Activated naive CD4-positive, alpha-beta T cell treated with anti-CD3 and anti-CD28 coated beads, Interleukin-2, amount 10 ng/mL, durations not matched to agents 7 days and 5 days (primary cell): ENCODE data around the gene ZSCAN10.

Experiments
- CTCF ChIA-PET: fragments of 350-600 bp; sonication (Branson Sonifier 250); formaldehyde crosslinking; loops from one replicate; lab custom pipeline; 2021; ENCODE audit warnings: antibody characterized with exemption; lab: Charles Lee
- DNase-seq: peaks from one replicate; pipeline ENCODE4 v3.0.0-alpha.2; 2020
- H3K27ac Mint-ChIP-seq: one replicate; pipeline ENCODE4 v1.8.0; 2021; ENCODE audit warnings: mild to moderate bottlenecking, moderate library complexity, mixed read lengths
- H3K27me3 Mint-ChIP-seq: one replicate; pipeline ENCODE4 v1.8.0; 2021; ENCODE audit warnings: mild to moderate bottlenecking, mixed read lengths
- H3K36me3 Mint-ChIP-seq: one replicate; pipeline ENCODE4 v1.8.0; 2021; ENCODE audit warnings: mixed read lengths
- H3K4me1 Mint-ChIP-seq: one replicate; pipeline ENCODE4 v1.8.0; 2021; ENCODE audit warnings: mixed read lengths
- H3K4me3 Mint-ChIP-seq: one replicate; pipeline ENCODE4 v1.8.0; 2021; ENCODE audit warnings: mild to moderate bottlenecking, moderate library complexity, mixed read lengths
- H3K9me3 Mint-ChIP-seq: one replicate; pipeline ENCODE4 v1.8.0; 2021; ENCODE audit warnings: mixed read lengths

Gene ZSCAN10

DNA sequence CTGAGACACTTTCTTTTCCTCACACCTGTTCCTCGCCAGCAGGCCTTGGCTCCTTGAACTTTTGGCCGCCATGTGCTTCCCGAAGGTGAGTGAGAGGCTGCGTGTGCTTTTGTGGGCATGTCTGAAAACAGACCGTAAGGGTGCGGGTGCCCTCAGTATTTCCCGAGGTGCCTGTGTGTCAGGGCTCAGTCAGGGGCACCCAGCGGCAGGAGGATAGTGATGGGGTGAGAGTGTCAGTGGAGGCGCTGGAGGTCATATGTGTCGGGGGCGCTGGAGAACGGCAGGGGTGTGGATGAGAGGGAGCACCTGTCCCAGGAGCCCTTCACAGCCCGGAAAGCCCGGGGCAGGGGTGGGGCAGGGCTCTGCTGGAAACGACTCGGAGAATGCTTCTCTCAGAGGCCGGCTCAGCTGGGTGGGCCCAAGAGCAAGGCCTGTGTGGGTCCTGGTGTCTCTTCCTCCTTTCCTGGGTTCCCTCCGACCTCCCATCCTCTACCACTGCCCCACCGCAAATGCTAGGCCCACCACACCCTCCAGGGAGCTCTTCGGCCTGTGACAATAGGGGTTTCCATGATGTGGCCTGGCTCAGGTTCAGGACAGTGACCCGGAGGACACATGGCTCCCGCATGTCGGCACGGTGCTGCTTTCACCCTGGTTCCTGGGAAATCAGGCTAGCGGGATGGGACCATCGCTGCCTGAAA, 33.2 kb downstream of the ZSCAN10 start:
- H3K4me1 Mint-ChIP-seq: peaks cover 79% of the 10 kb centered on the region
- H3K4me3 Mint-ChIP-seq: peak overlapping the region; percentile 95
- CTCF ChIA-PET: interaction anchor here (1.2 to 7.0 kb wide), 5 partner anchors 9 to 64 kb away, joined by 3 to 67 read pairs (median 7); partner anchors contain the start of gene ZSCAN10
- peaks cover 49% of the 10 kb centered on the region for H3K36me3 Mint-ChIP-seq
- no peaks in the 10 kb centered on the region for H3K9me3 Mint-ChIP-seq
- peak overlapping the region; percentile 94 for H3K27ac Mint-ChIP-seq
- peak; percentile 47 for DNase-seq
- H3K27me3 Mint-ChIP-seq: no peaks in the 10 kb centered on the region

DNA sequence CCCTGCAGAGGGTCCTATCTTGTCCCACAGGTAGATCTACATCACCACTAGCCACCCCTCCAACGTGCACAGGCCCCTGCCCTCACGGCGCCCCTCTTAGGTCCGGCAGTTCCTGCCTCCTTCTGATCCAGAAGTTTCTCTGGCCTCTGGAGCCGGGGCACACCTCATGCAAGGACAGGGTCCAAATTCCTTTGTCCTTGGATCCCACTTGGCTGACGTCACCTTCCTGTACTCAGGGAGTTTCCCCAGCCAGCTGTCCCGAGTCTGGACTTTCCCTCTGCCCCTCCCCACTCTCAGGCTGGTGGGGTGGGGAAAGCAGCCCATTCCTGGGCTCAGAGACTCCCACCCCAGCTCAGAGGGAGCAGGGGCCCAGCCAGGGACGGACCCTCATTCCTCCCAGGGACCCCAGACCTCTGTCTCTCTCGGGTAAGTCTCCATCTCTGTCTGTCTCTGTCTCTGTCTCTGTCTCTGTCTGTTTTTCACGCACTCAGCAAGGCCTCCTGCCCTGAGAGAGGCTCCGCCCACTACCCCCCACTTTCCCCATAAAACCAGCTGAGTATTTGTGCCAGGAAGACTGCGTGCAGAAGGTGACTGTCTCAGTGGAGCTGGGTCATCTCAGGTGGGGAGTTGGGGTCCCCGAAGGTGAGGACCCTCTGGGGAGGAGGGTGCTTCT, 33.9 kb downstream of the ZSCAN10 start, which contains the start of gene IL32:
TSS of gene IL32 (plus strand) at position 572 of the 673 bp plus-strand sequence. CDS start 172 bp downstream, outside the sequence.
- Mint-ChIP-seq H3K27ac (peak within 1 kb of the TSS; percentile 94), H3K9me3 (no peaks in the 10 kb centered on the region), H3K4me3 (peak within 1 kb of the TSS; percentile 95), H3K36me3 (peaks cover 46% of the 10 kb centered on the region), H3K27me3 (no peaks in the 10 kb centered on the region), H3K4me1 (peaks cover 78% of the 10 kb centered on the region)
- peak; percentile 81 for DNase-seq
- CTCF ChIA-PET: interaction anchor here (1.2 to 7.0 kb wide), 4 partner anchors 9 to 65 kb away, joined by 3 to 67 read pairs (median 9); partner anchors contain the start of gene ZSCAN10

DNA sequence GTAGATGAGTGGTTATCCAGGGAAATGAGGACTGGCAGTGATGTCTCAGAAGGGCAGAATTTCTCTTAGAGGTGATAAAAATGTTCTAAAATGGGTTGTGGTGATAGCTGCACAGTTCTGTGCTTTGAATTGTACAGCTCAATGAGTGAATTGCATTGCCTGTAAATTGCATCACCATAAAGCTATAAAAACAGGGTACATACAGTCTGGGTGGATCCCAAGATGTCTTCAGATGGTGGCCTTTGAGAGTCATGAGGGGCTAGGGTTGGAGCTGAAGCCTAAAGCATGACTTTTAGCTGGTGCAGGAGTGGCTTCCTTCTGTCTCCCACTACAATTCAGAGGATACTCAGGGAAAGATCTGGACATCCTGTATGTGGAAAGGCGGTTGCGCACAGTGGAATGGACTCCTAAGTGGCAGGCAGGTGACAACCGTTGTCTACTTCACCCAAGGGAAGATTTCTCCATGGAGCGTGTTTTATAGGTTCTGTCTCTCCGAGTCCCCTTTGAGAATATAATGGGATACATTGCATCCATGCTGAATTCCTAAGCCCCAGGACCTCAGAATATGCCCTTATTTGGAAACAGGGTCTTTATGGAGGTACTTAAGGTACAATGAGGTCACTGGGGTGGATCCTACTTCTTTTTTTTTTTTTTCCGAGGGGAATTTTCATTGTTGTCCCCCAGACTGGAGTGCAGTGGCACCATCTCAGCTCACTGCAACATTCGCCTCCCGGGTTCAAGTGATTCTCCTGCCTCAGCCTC, 35.3 kb downstream of the ZSCAN10 start:
- Mint-ChIP-seq H3K9me3 (no peaks in the 10 kb centered on the region), H3K36me3 (peaks cover 34% of the 10 kb centered on the region), H3K27me3 (no peaks in the 10 kb centered on the region), H3K4me1 (peaks cover 74% of the 10 kb centered on the region), H3K27ac (peak overlapping the region; percentile 94), H3K4me3 (peak overlapping the region; percentile 95)
- DNase-seq: no peak
- CTCF ChIA-PET: interaction anchor here (0.9 to 7.0 kb wide), 7 partner anchors 11 to 102 kb away, joined by 3 to 67 read pairs (median 5); partner anchors contain the start of gene ZSCAN10

DNA sequence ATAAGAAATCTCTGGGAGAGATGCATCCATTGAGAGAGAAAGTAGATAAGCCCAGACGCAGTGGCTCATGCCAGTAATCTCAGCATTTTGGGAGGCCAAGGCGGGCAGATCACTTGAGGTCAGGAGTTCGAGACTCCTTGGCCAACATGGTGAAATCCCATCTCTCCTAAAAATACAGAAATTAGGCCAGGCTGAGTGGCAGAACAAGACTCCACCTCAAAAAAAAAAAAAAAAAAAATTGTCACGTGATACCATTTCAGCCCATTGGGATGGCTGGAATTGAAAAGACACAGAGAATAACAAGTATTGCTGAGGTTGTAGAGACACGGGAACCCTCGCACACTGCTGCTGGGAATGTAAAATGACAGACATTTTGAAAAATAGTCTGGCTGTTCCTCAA, 36.5 kb downstream of the ZSCAN10 start:
- Mint-ChIP-seq H3K27me3 (no peaks in the 10 kb centered on the region), H3K4me3 (no peak overlapping the region), H3K36me3 (peaks cover 23% of the 10 kb centered on the region), H3K9me3 (no peaks in the 10 kb centered on the region), H3K27ac (no peak overlapping the region), H3K4me1 (peaks cover 67% of the 10 kb centered on the region)
- CTCF ChIA-PET: interaction anchor here (0.8 to 7.0 kb wide), 4 partner anchors 36 to 103 kb away, joined by 3 to 67 read pairs (median 7); partner anchors contain the start of gene ZSCAN10
- DNase-seq: no peak

DNA sequence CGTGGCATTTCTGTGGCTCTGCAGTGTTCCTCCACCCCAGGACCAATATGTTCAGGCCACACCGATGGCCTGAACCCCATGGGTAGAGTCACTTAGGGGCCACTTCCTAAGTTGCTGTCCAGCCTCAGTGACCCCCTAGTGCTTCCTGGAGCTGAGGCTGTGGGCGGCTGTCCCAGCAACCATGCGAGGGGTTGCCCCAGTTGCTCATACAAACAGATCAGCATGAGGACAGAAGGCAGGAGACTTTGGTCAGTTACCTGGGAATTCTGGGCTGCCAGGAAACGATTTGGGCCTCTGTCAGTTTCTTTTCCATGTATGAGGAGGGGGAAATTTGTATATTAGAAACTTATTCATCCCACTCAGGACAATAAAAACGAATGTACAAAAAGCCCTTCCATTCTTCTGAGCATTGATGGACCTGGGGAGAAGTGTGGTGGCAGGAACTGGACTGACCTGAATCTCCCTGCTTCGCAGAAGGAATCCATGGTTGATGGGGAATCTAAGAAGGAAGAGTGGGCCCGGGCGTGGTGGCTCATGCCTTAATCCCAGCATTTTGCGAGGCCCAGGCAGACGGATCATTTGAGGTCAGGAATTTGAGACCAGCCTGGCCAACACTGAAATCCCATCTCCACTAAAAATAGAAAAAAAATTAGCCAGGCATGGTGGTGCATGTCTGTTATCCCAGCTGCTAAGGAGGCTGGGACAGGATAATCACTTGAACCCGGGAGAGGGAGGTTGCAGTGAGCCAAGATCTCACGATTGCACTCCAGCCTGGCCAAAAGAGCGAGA, 38.6 kb downstream of the ZSCAN10 start:
- Mint-ChIP-seq H3K9me3 (no peaks in the 10 kb centered on the region), H3K4me3 (peak overlapping the region; percentile 96), H3K27me3 (no peaks in the 10 kb centered on the region), H3K36me3 (peaks cover 19% of the 10 kb centered on the region), H3K27ac (peak overlapping the region; percentile 91), H3K4me1 (peaks cover 79% of the 10 kb centered on the region)
- CTCF ChIA-PET: interaction anchor here (1.0 to 7.0 kb wide), 12 partner anchors 16 to 107 kb away, joined by 3 to 131 read pairs (median 20); partner anchors contain the start of genes ZNF213 and ZSCAN10
- no peak for DNase-seq

DNA sequence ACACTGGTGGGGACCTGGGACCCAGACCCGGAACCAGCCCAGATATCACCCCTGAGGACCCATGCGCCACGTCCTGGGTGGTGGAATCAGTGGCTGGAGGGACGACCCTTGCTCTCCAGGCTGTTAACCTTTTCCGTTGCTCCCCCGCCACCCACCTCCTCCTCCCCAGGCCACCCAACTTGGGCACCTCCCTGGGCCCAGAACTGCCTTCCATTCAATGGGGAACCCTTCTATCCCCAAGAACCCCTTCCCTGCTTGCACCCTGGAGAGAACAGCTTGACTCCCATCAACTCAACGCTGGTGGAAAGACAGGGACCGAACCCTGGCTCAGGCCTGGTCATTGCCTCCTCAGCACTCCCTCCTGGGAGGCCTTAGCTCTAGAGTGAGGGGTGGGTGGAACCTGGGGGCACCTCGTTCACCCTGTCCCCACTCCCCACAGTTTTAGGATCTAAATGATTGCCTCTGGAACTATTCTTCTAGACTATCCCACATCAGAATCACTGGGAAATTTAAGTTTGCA, 39.3 kb downstream of the ZSCAN10 start:
- Mint-ChIP-seq H3K4me3 (peak overlapping the region; percentile 96), H3K4me1 (peaks cover 79% of the 10 kb centered on the region), H3K27ac (peak overlapping the region; percentile 91), H3K9me3 (no peaks in the 10 kb centered on the region), H3K36me3 (peaks cover 24% of the 10 kb centered on the region), H3K27me3 (no peaks in the 10 kb centered on the region)
- CTCF ChIA-PET: interaction anchor here (0.7 to 6.5 kb wide), 13 partner anchors 9 to 108 kb away, joined by 3 to 131 read pairs (median 11); partner anchors contain the start of genes ZNF213 and ZSCAN10
- no peak for DNase-seq

DNA sequence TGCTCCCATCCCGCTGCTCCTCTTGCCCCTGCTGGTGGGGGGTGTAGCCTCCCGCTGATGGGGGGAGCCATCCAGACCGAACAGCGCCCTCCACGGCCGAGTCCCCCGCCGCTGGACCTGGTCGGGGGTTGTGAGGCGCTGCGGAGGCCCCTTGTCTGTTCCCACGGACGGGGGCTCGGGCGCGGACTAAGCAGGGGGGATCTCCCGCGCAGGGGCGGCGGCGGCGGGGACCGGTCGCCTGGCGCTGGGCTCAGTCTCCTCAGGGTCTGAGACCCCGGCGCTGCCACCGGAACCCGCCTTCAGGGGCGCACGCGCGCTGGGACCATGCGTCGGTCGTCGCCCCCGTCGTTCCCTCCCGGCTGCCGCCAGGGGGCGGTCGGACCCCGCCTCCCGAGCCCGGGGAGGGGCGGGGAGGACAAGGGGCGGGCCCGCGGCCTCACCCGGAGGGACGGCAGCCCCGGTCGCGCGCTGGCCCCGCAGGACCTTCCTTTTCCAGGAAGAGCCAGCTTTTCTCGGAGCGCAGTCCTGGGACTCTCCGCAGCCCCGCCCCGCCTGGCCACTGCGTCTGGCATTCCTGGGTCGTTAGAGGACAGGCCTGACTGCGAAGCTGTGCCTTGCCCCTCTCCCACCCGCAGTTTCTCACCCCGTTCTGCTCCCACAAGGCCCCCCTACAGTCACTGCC, 39.9 kb downstream of the ZSCAN10 start:
- H3K27ac Mint-ChIP-seq: peak overlapping the region; percentile 92
- peak overlapping the region; percentile 96 for H3K4me3 Mint-ChIP-seq
- no peaks in the 10 kb centered on the region for H3K27me3 Mint-ChIP-seq
- no peaks in the 10 kb centered on the region for H3K9me3 Mint-ChIP-seq
- peaks cover 79% of the 10 kb centered on the region for H3K4me1 Mint-ChIP-seq
- H3K36me3 Mint-ChIP-seq: peaks cover 28% of the 10 kb centered on the region
- CTCF ChIA-PET: interaction anchor here (0.7 to 6.5 kb wide), 17 partner anchors 9 to 110 kb away, joined by 3 to 131 read pairs (median 9); partner anchors contain the start of genes ZNF213 and ZSCAN10
- DNase-seq: peak; percentile 89

DNA sequence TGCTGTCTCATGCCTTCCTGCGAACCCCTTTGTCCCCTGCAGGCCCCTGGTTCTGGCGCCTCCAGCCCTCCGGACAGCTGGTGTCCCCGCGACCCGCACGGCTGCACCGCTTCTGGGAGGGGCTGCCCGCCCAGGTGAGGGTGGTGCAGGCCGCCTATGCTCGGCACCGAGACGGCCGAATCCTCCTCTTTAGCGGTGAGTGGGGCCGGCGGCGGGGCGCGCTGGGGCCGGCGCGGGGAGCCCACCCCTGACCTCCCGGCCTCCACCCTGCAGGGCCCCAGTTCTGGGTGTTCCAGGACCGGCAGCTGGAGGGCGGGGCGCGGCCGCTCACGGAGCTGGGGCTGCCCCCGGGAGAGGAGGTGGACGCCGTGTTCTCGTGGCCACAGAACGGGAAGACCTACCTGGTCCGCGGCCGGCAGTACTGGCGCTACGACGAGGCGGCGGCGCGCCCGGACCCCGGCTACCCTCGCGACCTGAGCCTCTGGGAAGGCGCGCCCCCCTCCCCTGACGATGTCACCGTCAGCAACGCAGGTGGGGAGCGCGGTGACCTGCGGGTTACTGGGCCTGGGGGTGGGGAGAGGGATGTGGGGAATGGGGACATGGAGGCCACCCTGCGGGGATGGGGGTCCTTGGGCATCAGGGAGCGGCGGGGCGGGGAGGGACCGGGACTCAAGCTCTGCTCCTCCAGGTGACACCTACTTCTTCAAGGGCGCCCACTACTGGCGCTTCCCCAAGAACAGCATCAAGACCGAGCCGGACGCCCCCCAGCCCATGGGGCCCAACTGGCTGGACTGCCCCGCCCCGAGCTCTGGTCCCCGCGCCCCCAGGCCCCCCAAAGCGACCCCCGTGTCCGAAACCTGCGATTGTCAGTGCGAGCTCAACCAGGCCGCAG, 40.7 kb downstream of the ZSCAN10 start:
- CTCF ChIA-PET: interaction anchor here (0.9 to 6.5 kb wide), 13 partner anchors 8 to 111 kb away, joined by 3 to 131 read pairs (median 11); partner anchors contain the start of genes ZNF213 and ZSCAN10
- peak overlapping the region; percentile 96 for H3K4me3 Mint-ChIP-seq
- no peaks in the 10 kb centered on the region for H3K27me3 Mint-ChIP-seq
- peak; percentile 74 for DNase-seq
- no peaks in the 10 kb centered on the region for H3K9me3 Mint-ChIP-seq
- H3K36me3 Mint-ChIP-seq: peaks cover 35% of the 10 kb centered on the region
- peaks cover 81% of the 10 kb centered on the region for H3K4me1 Mint-ChIP-seq
- H3K27ac Mint-ChIP-seq: peak overlapping the region; percentile 94

DNA sequence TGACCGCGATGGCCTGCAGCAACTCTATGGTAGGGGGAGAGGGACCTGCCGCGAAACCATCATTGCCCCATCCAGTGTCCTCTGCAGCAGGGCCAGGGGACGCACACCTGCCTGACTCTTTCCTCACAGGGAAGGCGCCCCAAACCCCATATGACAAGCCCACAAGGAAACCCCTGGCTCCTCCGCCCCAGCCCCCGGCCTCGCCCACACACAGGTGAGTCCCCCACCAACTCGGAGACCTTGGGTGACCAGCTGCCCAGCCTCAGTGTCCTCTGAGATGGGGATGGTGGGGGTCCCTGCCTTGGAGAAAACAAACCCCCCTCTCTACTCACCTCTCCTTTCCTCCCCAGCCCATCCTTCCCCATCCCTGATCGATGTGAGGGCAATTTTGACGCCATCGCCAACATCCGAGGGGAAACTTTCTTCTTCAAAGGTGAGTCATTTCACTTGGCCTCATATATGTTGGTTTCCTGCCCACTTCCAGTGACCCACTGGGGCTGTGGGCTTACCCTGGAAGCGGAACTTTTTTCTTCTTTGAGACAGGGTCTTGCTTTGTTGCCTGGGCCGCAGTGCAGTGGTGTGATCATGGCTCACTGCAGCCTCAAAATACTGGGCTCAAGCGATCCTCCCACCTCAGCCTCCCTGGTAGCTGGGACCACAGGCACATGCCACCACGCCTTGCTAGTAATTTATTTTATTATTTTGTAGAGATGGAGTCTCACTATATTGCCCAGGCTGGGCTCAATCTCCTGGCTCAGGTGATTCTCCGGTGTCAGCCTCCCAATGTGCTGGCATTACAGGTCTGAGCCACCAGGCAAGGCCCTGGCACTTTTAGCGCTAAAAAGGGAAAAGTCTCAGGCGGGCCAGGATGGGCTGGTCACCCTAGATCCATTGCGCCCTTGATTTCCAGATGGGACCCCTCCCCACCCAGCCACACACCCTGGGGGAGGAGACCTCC, 41.6 kb downstream of the ZSCAN10 start:
- H3K4me3 Mint-ChIP-seq: peak overlapping the region; percentile 96
- H3K9me3 Mint-ChIP-seq: no peaks in the 10 kb centered on the region
- H3K4me1 Mint-ChIP-seq: peaks cover 75% of the 10 kb centered on the region
- peaks cover 37% of the 10 kb centered on the region for H3K36me3 Mint-ChIP-seq
- CTCF ChIA-PET: interaction anchor here (0.9 to 6.5 kb wide), 9 partner anchors 10 to 114 kb away, joined by 3 to 131 read pairs (median 21); partner anchors contain the start of genes ZNF213 and ZSCAN10
- H3K27ac Mint-ChIP-seq: peak overlapping the region; percentile 94
- DNase-seq: no peak
- no peaks in the 10 kb centered on the region for H3K27me3 Mint-ChIP-seq

DNA sequence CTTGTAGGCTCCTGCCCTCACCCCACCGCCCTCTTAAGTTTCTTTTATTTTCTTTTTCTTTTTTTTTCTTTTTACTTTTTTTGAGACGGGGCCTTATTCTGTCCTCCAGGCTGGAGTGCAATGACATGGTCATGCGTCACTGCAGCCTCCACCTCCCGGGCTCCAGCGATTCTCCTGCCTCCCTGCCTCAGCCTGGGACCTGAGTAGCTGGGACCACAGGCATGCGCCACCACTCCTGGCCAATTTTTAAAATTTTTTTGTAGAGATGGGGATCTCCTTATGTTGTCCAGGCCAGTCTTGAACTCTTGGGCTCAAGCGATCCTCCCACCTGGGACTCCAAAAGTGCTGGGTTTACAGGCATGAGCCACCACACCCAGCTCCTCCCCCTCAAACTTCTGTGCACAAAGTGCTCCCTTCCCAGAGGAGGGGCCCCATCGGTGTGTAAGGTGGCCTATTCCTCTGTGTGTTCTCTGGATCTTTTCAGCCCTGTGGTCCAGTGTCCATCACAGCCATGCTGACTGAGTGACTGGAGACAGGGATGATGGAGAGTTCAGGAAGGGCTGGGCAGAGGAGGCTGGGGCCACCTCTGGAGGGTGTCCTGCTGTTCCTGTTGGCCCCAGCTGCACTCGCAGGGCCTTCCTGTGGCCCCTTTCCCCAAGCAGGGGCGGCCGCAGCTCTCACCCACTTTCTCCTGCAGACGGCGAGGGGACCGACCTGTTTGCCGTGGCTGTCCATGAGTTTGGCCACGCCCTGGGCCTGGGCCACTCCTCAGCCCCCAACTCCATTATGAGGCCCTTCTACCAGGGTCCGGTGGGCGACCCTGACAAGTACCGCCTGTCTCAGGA, 42.5 kb downstream of the ZSCAN10 start:
- H3K4me3 Mint-ChIP-seq: peak overlapping the region; percentile 96
- peaks cover 76% of the 10 kb centered on the region for H3K4me1 Mint-ChIP-seq
- peak overlapping the region; percentile 94 for H3K27ac Mint-ChIP-seq
- CTCF ChIA-PET: interaction anchor here (1.0 to 6.5 kb wide), 4 partner anchors 25 to 115 kb away, joined by 3 to 131 read pairs (median 37); partner anchors contain the start of gene ZNF213
- H3K9me3 Mint-ChIP-seq: no peaks in the 10 kb centered on the region
- no peaks in the 10 kb centered on the region for H3K27me3 Mint-ChIP-seq
- peaks cover 43% of the 10 kb centered on the region for H3K36me3 Mint-ChIP-seq
- no peak for DNase-seq
